HepG2 (cell line): ENCODE results near the gene LMAN2.

Source experiments
- CTCF ChIP-seq: sonication (generic); formaldehyde crosslinking; IDR thresholded peaks from 2 replicates; pipeline ENCODE4 v1.5.0; 2020; ENCODE audit warnings: mild to moderate bottlenecking, missing genetic modification reagents, moderate library complexity
- ELF3 ChIP-seq: IDR thresholded peaks from 2 replicates; pipeline ENCODE4 v1.6.1; 2016; ENCODE audit warnings: missing genetic modification reagents, missing compliant biosample characterization
- NR2F1 ChIP-seq, 2 experiments: fragments of 450-650 bp in 1 of 2; formaldehyde crosslinking in 1 of 2; IDR thresholded peaks; 2 replicates each; pipeline versions ENCODE4 v1.5.0 to v1.6.1; 2016 to 2020; ENCODE audit warnings: mild to moderate bottlenecking in 1 of 2, missing compliant biosample characterization in 1 of 2, missing genetic modification reagents in 1 of 2, moderate library complexity in 1 of 2
- POLR2A ChIP-seq, 2 experiments: IDR thresholded peaks; 2 replicates each; pipeline ENCODE4 v1.6.1; 2011; ENCODE audit warnings: low read depth in 2 of 2, low read length in 2 of 2, mild to moderate bottlenecking in 1 of 2, moderate library complexity in 1 of 2; ENCODE audit not compliant: insufficient read depth in 1 of 2
- REPIN1 ChIP-seq: sonication (generic); formaldehyde crosslinking; IDR thresholded peaks from 2 replicates; pipeline ENCODE4 v1.8.0; 2022; ENCODE audit warnings: missing genetic modification reagents, low read depth, mild to moderate bottlenecking, borderline replicate concordance
- STAG1 ChIP-seq: sonication (generic); formaldehyde crosslinking; IDR thresholded peaks from 2 replicates; pipeline ENCODE4 v1.4.0; 2020; ENCODE audit warnings: missing genetic modification reagents
- ZNF274 ChIP-seq: sonication (generic); formaldehyde crosslinking; IDR thresholded peaks from 2 replicates; pipeline ENCODE4 v1.5.1; 2020; ENCODE audit warnings: mild to moderate bottlenecking, missing genetic modification reagents
- ZNF501 ChIP-seq: sonication (generic); formaldehyde crosslinking; IDR thresholded peaks from 2 replicates; pipeline ENCODE4 v1.5.1; 2020; ENCODE audit warnings: mild to moderate bottlenecking, moderate library complexity, missing genetic modification reagents
- ZNF616 ChIP-seq: sonication (generic); formaldehyde crosslinking; IDR thresholded peaks from 2 replicates; pipeline ENCODE4 v1.5.0; 2020; ENCODE audit warnings: low read depth, mild to moderate bottlenecking, missing genetic modification reagents
- ZNF773 ChIP-seq: sonication (generic); formaldehyde crosslinking; IDR thresholded peaks from 2 replicates; pipeline ENCODE4 v1.4.0; 2020; ENCODE audit warnings: missing genetic modification reagents, borderline replicate concordance
- TF ChIP-seq, protein P1 (sequence below): sonication (generic); formaldehyde crosslinking; IDR thresholded peaks from 2 replicates; pipeline ENCODE4 v1.4.0; 2020; ENCODE audit warnings: mild to moderate bottlenecking, low read depth, missing genetic modification reagents
- TF ChIP-seq, protein P2 (sequence below): sonication (generic); formaldehyde crosslinking; IDR thresholded peaks from 2 replicates; pipeline ENCODE4 v1.9.0; 2021; ENCODE audit warnings: missing genetic modification reagents, mild to moderate bottlenecking, borderline replicate concordance

DNA sequence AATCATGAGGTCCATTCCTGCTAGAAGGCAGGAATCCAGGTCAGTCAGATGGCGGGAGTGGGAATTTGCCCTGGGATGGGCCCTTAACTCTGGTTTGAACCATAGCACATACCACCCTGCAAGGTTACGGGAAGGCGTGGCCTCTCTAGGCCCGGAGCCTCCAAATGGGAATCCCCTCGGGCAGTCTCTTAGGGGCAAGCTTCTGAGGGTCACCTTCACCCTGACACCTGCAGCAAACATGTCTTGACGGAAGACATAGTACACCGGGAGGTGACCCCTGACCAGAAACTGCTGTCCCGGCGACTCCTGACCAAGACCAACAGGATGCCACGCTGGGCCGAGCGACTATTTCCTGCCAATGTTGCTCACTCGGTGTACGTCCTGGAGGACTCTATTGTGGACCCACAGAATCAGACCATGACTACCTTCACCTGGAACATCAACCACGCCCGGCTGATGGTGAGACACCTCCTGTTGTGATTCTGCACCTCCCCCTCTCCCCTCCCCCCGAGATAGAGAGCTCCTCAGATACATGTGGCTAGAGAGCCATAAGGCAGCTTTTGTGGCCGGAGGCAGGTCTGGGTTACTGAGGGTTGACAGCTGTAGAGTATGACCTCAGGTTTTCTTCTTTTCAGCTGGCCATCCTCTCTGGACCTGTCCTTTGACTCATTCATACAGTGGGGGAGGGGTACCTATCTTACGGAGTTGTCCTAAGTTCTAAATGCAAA lies 46.9 kb downstream of the LMAN2 start:
- TF ChIP-seq, protein P1, sequence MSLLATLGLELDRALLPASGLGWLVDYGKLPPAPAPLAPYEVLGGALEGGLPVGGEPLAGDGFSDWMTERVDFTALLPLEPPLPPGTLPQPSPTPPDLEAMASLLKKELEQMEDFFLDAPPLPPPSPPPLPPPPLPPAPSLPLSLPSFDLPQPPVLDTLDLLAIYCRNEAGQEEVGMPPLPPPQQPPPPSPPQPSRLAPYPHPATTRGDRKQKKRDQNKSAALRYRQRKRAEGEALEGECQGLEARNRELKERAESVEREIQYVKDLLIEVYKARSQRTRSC, result no peak
- TF ChIP-seq NR2F1 (CRISPR knock-in tag; IDR thresholded peaks at IDR 0.05), result no peak
- peak; percentile 3; the same call in 1 of the 2 replicates for TF ChIP-seq ZNF501 (CRISPR knock-in tag)
- TF ChIP-seq ELF3, result no peak
- TF ChIP-seq REPIN1, result no peak
- TF ChIP-seq CTCF (CRISPR knock-in tag), result no peak
- TF ChIP-seq, protein P2, sequence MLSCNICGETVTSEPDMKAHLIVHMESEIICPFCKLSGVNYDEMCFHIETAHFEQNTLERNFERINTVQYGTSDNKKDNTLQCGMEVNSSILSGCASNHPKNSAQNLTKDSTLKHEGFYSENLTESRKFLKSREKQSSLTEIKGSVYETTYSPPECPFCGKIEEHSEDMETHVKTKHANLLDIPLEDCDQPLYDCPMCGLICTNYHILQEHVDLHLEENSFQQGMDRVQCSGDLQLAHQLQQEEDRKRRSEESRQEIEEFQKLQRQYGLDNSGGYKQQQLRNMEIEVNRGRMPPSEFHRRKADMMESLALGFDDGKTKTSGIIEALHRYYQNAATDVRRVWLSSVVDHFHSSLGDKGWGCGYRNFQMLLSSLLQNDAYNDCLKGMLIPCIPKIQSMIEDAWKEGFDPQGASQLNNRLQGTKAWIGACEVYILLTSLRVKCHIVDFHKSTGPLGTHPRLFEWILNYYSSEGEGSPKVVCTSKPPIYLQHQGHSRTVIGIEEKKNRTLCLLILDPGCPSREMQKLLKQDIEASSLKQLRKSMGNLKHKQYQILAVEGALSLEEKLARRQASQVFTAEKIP (CRISPR knock-in tag), result no peak
- no peak for TF ChIP-seq ZNF773
- no peak for TF ChIP-seq ZNF274 (CRISPR knock-in tag)
- no peak for TF ChIP-seq STAG1
- no peak for TF ChIP-seq ZNF616 (CRISPR knock-in tag)
- 0 out of 4 replicates have a peak, but pooled peaks of 1 of the 2 experiments have one; percentile 24 for TF ChIP-seq POLR2A (IDR thresholded peaks at IDR 0.05; ENCODE audit: insufficient read depth in 1 of 2, low read depth in 2 of 2, low read length in 2 of 2)
